ENCODE measurements around the gene KIAA1549.

DNA sequence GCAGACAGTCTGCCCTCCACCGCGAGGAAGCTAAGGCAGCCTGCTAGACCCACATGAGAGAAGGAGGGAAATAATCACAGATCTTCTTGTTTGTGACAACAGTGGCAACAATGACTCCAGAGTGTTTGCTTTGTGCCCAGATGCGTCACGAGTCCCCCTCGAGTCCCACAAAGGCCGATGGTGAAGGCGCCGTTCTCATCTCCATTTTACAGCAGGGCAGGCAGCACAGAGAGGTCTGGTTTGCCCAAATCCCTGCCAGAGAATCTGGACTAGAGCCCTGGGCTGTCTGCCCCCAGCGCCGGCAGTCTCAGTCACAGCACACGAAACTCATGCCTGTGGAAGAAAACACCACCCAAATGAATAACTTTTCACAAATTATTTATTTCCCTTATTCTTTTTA is 38.1 kb downstream of the KIAA1549 start:
- TF ChIP-seq, protein P1, sequence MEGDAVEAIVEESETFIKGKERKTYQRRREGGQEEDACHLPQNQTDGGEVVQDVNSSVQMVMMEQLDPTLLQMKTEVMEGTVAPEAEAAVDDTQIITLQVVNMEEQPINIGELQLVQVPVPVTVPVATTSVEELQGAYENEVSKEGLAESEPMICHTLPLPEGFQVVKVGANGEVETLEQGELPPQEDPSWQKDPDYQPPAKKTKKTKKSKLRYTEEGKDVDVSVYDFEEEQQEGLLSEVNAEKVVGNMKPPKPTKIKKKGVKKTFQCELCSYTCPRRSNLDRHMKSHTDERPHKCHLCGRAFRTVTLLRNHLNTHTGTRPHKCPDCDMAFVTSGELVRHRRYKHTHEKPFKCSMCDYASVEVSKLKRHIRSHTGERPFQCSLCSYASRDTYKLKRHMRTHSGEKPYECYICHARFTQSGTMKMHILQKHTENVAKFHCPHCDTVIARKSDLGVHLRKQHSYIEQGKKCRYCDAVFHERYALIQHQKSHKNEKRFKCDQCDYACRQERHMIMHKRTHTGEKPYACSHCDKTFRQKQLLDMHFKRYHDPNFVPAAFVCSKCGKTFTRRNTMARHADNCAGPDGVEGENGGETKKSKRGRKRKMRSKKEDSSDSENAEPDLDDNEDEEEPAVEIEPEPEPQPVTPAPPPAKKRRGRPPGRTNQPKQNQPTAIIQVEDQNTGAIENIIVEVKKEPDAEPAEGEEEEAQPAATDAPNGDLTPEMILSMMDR (conservative IDR thresholded peaks at IDR 0.05), result no peak
- no peak for TF ChIP-seq EZH2 (IDR thresholded peaks at IDR 0.05; ENCODE audit: low read depth)
